AG09309 (cell line): ENCODE results near the gene TCEA2.
"Not testable (repeated sequence)": the region's sequence is repeated elsewhere in the genome, so short reads cannot be mapped to it uniquely, and the experiment has no call there.

Source experiments
- DNase-seq: peaks from one replicate; pipeline ENCODE4 v3.0.0-alpha.2; 2010; ENCODE audit warnings: low read depth
- H3K4me3 ChIP-seq: 2 replicates; pipeline ENCODE4 v1.5.1; 2011; ENCODE audit warnings: mild to moderate bottlenecking, low read depth, low read length, moderate library complexity; ENCODE audit not compliant: control insufficient read depth
- CTCF ChIP-seq: IDR thresholded peaks from 2 replicates; pipeline ENCODE4 v1.5.1; 2011; ENCODE audit warnings: mild to moderate bottlenecking, low read depth, low read length, inconsistent platforms; ENCODE audit not compliant: insufficient read depth, control insufficient read depth; ENCODE audit errors: missing control alignments

Gene TCEA2

GRCh38 chr20:64083804-64084684 is 21.0 kb downstream of the TCEA2 start, which contains the start of gene LKAAEAR1:
LKAAEAR1 (minus strand) TSS chr20:64084398; CDS start chr20:64084219, 179 bp downstream.
- no peak for DNase-seq
- H3K4me3 ChIP-seq = peak within 1 kb of the TSS; percentile 28
- no peak for TF ChIP-seq CTCF

- no peak for TF ChIP-seq CTCF
- no peak overlapping the region for H3K4me3 ChIP-seq
- DNase-seq = no peak
These were observed 21.7 kb downstream of the TCEA2 start for GRCh38 chr20:64084685-64085152.

- TF ChIP-seq CTCF = no peak
- no peak overlapping the region for H3K4me3 ChIP-seq
- no peak for DNase-seq
These were observed 23.8 kb downstream of the TCEA2 start for GRCh38 chr20:64086801-64087200.

- not testable (repeated sequence) for DNase-seq, H3K4me3 ChIP-seq
These were observed 24.3 kb downstream of the TCEA2 start for GRCh38 chr20:64087226-64087825.

- not testable (repeated sequence) for H3K4me3 ChIP-seq, DNase-seq
These were observed 25.6 kb downstream of the TCEA2 start for GRCh38 chr20:64088586-64088985.

- no peak for DNase-seq
- no peak overlapping the region for H3K4me3 ChIP-seq
These were observed 27.2 kb downstream of the TCEA2 start for GRCh38 chr20:64090165-64090564.

GRCh38 chr20:64091340-64091739 is 28.3 kb downstream of the TCEA2 start:
- no peak for DNase-seq
- H3K4me3 ChIP-seq = no peak overlapping the region
- TF ChIP-seq CTCF = no peak

More at GRCh38 chr20:64090165-64090564, 27.2 kb downstream of the TCEA2 start:
- no peak for TF ChIP-seq CTCF
